NT2/D1 (cell line): ENCODE results near the gene TNXB.

Experiments
- SUZ12 ChIP-seq: IDR thresholded peaks from 2 replicates; pipeline ENCODE4 v1.6.1; 2011; ENCODE audit not compliant: insufficient read length, insufficient read depth; ENCODE audit errors: extremely low read depth
- YY1 ChIP-seq: IDR thresholded peaks from 2 replicates; pipeline ENCODE4 v1.6.1; 2011; ENCODE audit not compliant: insufficient read length, insufficient read depth
- ZNF274 ChIP-seq: IDR thresholded peaks from 2 replicates; pipeline ENCODE4 v1.6.1; 2011; ENCODE audit warnings: mild to moderate bottlenecking, low read depth, low read length

DNA sequence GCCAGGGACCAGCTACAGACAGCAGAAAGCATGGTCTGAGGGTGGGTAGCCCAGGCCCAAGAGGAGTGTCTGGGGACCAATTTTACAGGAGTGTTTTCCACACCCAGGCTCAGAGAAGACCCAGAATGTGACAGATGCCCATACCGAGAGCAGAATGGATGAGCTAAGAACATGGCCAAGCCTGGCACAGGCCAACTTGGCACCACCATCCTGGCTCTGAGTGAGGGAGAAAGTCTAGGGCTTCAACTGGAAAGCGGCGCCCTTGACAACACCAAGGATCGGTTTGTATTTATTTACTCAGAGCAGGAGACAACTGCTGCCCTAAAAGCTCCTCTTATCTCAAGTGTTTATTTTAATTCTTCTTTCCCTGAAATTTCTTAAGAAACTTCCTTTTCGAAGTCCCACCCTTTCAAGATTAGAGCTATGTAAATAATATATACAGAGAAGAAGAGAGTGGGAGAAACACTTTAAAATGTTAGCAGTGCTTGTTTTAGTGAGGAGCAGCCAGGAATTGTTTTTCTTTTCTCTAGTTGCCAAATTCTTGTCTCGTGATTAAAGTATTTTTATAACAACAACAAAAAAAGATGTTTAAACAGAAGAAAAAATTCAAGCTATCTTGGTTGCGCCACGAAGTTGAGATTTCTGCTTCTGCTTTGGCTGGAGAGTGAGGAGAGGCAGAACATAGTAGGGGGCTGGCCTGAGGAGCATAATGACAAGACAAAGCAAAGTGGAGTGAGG, 16.2 kb downstream of the TNXB start:
- TF ChIP-seq SUZ12 (no peak), YY1 (no peak), ZNF274 (no peak)
